ENCODE measurements around the gene STAT3.

GRCh38 chr17:42305543-42306384 is 82.5 kb downstream of the STAT3 start:
- TF ChIP-seq CHD1 (IDR thresholded peaks at IDR 0.05; ENCODE audit: low read length), result no peak
- TF ChIP-seq CTCF (IDR thresholded peaks at IDR 0.05 in 2 of 3, conservative IDR thresholded peaks at IDR 0.05 in 1 of 3; ENCODE audit: insufficient read depth in 2 of 3, low read depth in 1 of 3, low read length in 3 of 3), result no peak
- no peak for TF ChIP-seq JUNB (CRISPR knock-in tag; conservative IDR thresholded peaks at IDR 0.05)
- no peak for TF ChIP-seq BDP1 (IDR thresholded peaks at IDR 0.05; ENCODE audit: insufficient read depth, insufficient read length)
- TF ChIP-seq HMGXB4 (CRISPR knock-in tag; IDR thresholded peaks at IDR 0.05), result no peak
- TF ChIP-seq RUNX1 (IDR thresholded peaks at IDR 0.05; ENCODE audit: low read depth), result no peak
- no peak for TF ChIP-seq MYC (IDR thresholded peaks at IDR 0.05; ENCODE audit: low read depth, low read length)
- TF ChIP-seq MYC (CRISPR knock-in tag; IDR thresholded peaks at IDR 0.05; ENCODE audit: borderline replicate concordance, low read depth), result no peak
- TF ChIP-seq EP300 (IDR thresholded peaks at IDR 0.05; ENCODE audit: low read length), result no peak
- TF ChIP-seq, protein P1, sequence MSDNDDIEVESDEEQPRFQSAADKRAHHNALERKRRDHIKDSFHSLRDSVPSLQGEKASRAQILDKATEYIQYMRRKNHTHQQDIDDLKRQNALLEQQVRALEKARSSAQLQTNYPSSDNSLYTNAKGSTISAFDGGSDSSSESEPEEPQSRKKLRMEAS (CRISPR knock-in tag; IDR thresholded peaks at IDR 0.05), result no peak
- no peak for TF ChIP-seq U2AF2 (optimal IDR thresholded peaks at IDR 0.05; ENCODE audit: low read depth, low read length)
- TF ChIP-seq MTA3 (IDR thresholded peaks at IDR 0.05; ENCODE audit: borderline replicate concordance), result no peak
- TF ChIP-seq RBM17 (IDR thresholded peaks at IDR 0.05; ENCODE audit: borderline replicate concordance, low read depth, low read length), result no peak
- no peak for TF ChIP-seq RNF2 (IDR thresholded peaks at IDR 0.05)
